Epithelial cell of esophagus (primary cell): ENCODE measurements around the gene SCAANT1.

Experiments used
- DNase-seq: peaks from one replicate; pipeline ENCODE4 v3.0.0; 2010; ENCODE audit warnings: low read depth
- H3K4me3 ChIP-seq: 2 replicates; pipeline ENCODE4 v1.5.1; 2011; ENCODE audit warnings: mild to moderate bottlenecking, low read length, control low read depth
- CTCF ChIP-seq: IDR thresholded peaks from 2 replicates; pipeline ENCODE4 v1.5.1; 2011; ENCODE audit warnings: low read depth, mild to moderate bottlenecking, low read length, control low read depth, inconsistent platforms; ENCODE audit not compliant: insufficient read depth; ENCODE audit errors: missing control alignments

The SCAANT1 gene

GRCh38 chr3:63945558-63946096, 33.4 kb upstream of the SCAANT1 start:
- DNase-seq = no peak
- no peak overlapping the region for H3K4me3 ChIP-seq
- TF ChIP-seq CTCF = no peak

GRCh38 chr3:63943678-63944077, 31.5 kb upstream of the SCAANT1 start:
- no peak for DNase-seq
- TF ChIP-seq CTCF = no peak
- H3K4me3 ChIP-seq = no peak overlapping the region

- no peak for TF ChIP-seq CTCF
- H3K4me3 ChIP-seq = no peak overlapping the region
- no peak for DNase-seq
These were observed 30.3 kb upstream of the SCAANT1 start for GRCh38 chr3:63942528-63942927.

- DNase-seq = peak; percentile 89
- no peak overlapping the region for H3K4me3 ChIP-seq
- no peak for TF ChIP-seq CTCF
These were observed 28.2 kb upstream of the SCAANT1 start for GRCh38 chr3:63940389-63940757.

GRCh38 chr3:63937661-63938651, 25.8 kb upstream of the SCAANT1 start:
- no peak for TF ChIP-seq CTCF
- no peak overlapping the region for H3K4me3 ChIP-seq
- peak; percentile 75 for DNase-seq

GRCh38 chr3:63936925-63937324, 24.7 kb upstream of the SCAANT1 start:
- DNase-seq = no peak
- no peak for TF ChIP-seq CTCF
- no peak overlapping the region for H3K4me3 ChIP-seq
